Measurements from ENCODE around the gene BZW1. TPM values are rescaled to one million over a fixed set of nuclear protein-coding genes. Genes with fewer than 3 reads are reported as not detected.

BZW1 gene
- total and polyA plus RNA-seq, 2 of the 4 experiments (the other 2 are of a cell fraction): 204 to 268 TPM

DNA sequence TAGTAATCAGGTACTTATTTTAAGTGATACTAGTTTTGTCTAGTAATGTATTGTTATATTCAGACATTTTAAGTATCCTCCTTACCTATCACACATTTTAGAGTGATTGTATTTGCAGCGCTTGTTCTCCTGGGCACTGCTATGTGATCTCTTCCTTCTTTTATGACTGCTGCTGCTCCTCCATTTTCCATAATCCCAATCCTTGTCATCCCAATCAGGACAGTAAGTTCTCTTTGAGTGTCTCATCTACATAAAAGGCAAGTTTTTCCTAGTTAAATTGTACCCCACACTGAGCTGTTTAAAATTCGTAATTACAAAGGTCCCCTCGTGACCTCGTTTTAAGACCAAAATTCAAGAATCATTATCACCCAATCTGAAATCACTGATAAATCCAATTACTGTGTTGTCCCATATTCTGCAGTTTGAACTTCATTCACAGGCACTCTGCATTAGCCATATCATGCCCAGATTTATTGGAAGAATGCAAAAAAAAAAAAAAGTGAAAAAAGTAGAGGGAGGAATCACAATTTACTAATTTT is 50.0 kb downstream of the BZW1 start:
- no peak overlapping the region for H3K18ac ChIP-seq (ENCODE audit: low read depth, low read length)
- peak overlapping the region; percentile 11 for H2BK5ac ChIP-seq (ENCODE audit: low read depth, low read length, poor library complexity, severe bottlenecking)
- CTCF ChIA-PET: interaction anchor here (0.9 kb wide), 1 partner anchor 40 kb away, joined by 3 read pairs; no protein-coding TSS in a partner anchor
- no peaks in the 10 kb centered on the region for H3K9me3 ChIP-seq (ENCODE audit: control insufficient read depth, insufficient read depth, low read length)
- H2AK9ac ChIP-seq (replicated peaks; ENCODE audit: low read depth, low read length, poor library complexity): no peak overlapping the region
- no peak overlapping the region for H4K8ac ChIP-seq (ENCODE audit: low read depth in 2 of 2, low read length in 2 of 2)
- in situ Hi-C loops (cut with MboI; ENCODE audit: low sequenced_read_pairs) (no loop called here), intact Hi-C loops (cut with micrococcal nuclease) (loop anchor here (2.0 to 5.0 kb wide), 2 partner anchors 43 to 114 kb away; no protein-coding TSS in a partner anchor), dilution Hi-C loops (cut with HindIII; ENCODE audit: low sequenced_read_pairs, unreplicated experiment) (no loop called here)
- H3K4ac ChIP-seq (ENCODE audit: low read depth, low read length): no peak overlapping the region
- no peak overlapping the region for H2BK120ac ChIP-seq (ENCODE audit: low read depth, low read length)
- TF ChIP-seq, protein P1, sequence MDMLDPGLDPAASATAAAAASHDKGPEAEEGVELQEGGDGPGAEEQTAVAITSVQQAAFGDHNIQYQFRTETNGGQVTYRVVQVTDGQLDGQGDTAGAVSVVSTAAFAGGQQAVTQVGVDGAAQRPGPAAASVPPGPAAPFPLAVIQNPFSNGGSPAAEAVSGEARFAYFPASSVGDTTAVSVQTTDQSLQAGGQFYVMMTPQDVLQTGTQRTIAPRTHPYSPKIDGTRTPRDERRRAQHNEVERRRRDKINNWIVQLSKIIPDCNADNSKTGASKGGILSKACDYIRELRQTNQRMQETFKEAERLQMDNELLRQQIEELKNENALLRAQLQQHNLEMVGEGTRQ (IDR thresholded peaks at IDR 0.05; ENCODE audit: low read depth, low read length): no peak
- no peak for TF ChIP-seq RAD21 (IDR thresholded peaks at IDR 0.05; ENCODE audit: low read length)
- TF ChIP-seq MXI1 (IDR thresholded peaks at IDR 0.05; ENCODE audit: borderline replicate concordance, low read depth, low read length): no peak
- no peak for TF ChIP-seq POLR2A (IDR thresholded peaks at IDR 0.05; ENCODE audit: low read depth, low read length)
- POLR2A ChIA-PET (ENCODE audit: unreplicated experiment): no interaction called here
- no peak overlapping the region for H4K91ac ChIP-seq (ENCODE audit: insufficient read depth, low read depth, low read length)
- peaks cover 67% of the 10 kb centered on the region for H4K20me1 ChIP-seq (ENCODE audit: insufficient read depth, low read length)
- no peak overlapping the region for H3K56ac ChIP-seq (ENCODE audit: extremely low read depth, insufficient read depth, low read length)
- H3K4me1 ChIP-seq (ENCODE audit: control insufficient read depth, insufficient read depth, low read length): peaks cover 2% of the 10 kb centered on the region
- peak overlapping the region; percentile 6; the same call in 1 of the 2 replicates for H3K4me3 ChIP-seq (ENCODE audit: insufficient read depth, low read depth, low read length)
- no peak overlapping the region for H3K23ac ChIP-seq (ENCODE audit: low read depth, low read length)
- H2BK15ac ChIP-seq (ENCODE audit: low read depth, low read length): no peak overlapping the region
- no peak overlapping the region for H3K27ac ChIP-seq (ENCODE audit: insufficient read depth, low read length)
- H3K4me2 ChIP-seq (ENCODE audit: low read depth, low read length): peak overlapping the region; percentile 76
- no peak overlapping the region for H2AFZ ChIP-seq (replicated peaks; ENCODE audit: low read length, poor library complexity)
- H3K9ac ChIP-seq (ENCODE audit: low read depth, low read length): peak overlapping the region; percentile 36; the same call in 1 of the 2 replicates
- H2BK20ac ChIP-seq (ENCODE audit: low read depth, low read length): no peak overlapping the region
- H3K9me1 ChIP-seq (ENCODE audit: insufficient read depth, low read length): peaks cover 7% of the 10 kb centered on the region
- no CpG with 5 or more reads among the region's 4 CpGs for WGBS, 2 experiments (ENCODE audit: extremely low coverage in 2 of 2, insufficient read length in 1 of 2)
- H4K5ac ChIP-seq (ENCODE audit: low read depth, low read length): no peak overlapping the region
- no peak overlapping the region for H2AK5ac ChIP-seq (ENCODE audit: low read depth, low read length)
- H3K14ac ChIP-seq (replicated peaks; ENCODE audit: low read depth, low read length): no peak overlapping the region
- H3K27me3 ChIP-seq (ENCODE audit: control insufficient read depth, insufficient read depth, low read length): no peaks in the 10 kb centered on the region
- peaks cover 11 to 41% of the 10 kb centered on the region in 2 experiments for H3K79me1 ChIP-seq (ENCODE audit: low read depth in 1 of 2, low read length in 2 of 2)
- DNase-seq: no peak
- no peak for ATAC-seq (ENCODE audit: low read depth)
- peaks cover 26% of the 10 kb centered on the region for H3K36me3 ChIP-seq (ENCODE audit: control insufficient read depth, insufficient read depth, low read length)
- no TSS peak for BruUV-seq (replicated peaks)
